GM20431 (cell line): ENCODE data around the gene SLCO2B1.

ENCODE experiments used
- in situ Hi-C: fragments of 300-500 bp; cut with MseI, MboI; formaldehyde crosslinking; loops from one replicate; pipeline ENCODE4 v1.15.0; 2020; ENCODE audit warnings: low sequenced_read_pairs; ENCODE audit not compliant: unreplicated experiment

Gene SLCO2B1

DNA sequence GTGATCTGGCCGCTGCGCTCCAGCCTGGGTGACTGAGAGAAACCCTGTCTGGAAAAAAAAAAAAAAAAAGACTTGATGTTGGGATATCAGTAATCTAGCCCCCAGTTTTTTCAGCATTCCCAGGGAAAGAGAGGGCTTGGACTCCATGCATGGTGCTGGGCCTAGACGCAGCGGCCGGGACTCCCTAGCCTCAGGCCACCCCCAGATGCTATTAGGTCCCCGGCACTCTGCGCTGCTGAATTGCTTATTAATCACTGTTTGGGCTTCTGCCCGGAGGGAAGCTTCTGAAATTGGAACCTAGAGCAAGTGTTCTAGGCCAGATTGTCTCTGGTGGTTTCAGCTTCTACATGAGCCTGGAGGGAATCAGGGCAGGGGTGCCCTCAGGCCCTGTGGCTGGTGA, 39.0 kb downstream of the SLCO2B1 start:
- in situ Hi-C loops: no loop called here

- in situ Hi-C loops: no loop called here
These were observed 39.9 kb downstream of the SLCO2B1 start for GRCh38 chr11:75190652-75191329.

DNA sequence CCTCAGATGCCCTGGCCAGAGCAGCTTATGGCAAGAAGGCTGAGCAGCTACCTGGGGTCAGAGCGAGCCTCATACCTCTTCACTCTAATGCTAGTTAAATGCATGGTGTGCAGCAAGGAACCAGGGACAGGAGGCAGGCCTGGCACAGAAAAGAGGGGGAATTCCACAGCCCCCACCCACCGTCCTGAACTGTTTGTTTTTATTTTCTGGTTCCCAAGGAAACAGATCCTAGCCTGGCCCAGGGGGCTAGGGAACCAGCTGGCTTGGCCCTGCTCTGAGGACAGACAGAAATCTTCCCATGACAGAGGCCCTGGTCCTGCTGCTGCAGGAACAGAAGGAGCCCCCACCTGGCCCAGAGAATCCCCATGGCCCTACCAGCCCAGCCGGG, 40.4 kb downstream of the SLCO2B1 start:
- in situ Hi-C loops: no loop called here

DNA sequence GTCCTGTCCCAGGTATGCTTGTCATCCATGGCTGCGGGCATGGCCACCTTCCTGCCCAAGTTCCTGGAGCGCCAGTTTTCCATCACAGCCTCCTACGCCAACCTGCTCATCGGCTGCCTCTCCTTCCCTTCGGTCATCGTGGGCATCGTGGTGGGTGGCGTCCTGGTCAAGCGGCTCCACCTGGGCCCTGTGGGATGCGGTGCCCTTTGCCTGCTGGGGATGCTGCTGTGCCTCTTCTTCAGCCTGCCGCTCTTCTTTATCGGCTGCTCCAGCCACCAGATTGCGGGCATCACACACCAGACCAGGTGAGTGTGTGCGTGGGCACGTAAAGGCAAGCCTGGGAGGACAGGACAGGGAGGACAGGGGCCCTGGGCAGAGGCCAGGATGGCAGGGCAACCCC, 42.4 kb downstream of the SLCO2B1 start:
- in situ Hi-C loops: no loop called here

- in situ Hi-C loops: no loop called here
These were observed 42.8 kb downstream of the SLCO2B1 start for GRCh38 chr11:75193711-75194110.

DNA sequence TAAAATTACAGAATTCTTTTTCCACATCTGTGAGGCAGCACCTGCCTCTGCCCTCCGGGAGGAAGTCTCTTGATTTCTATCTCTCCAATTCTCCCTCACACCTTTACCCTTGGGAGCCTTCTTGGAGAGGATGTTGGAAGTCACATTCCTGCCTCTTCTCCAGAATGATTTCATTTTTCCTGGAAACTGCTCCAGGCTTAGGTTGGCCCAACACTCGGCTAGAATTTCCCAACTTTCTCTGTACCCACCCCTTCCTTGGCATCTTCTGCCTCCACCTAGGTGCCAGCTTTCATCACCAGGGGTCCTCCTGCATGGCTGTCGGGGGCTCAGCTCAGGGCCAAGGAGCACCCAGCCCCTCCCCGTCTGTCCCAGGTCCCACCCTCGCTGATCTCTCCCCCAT, 43.2 kb downstream of the SLCO2B1 start:
- in situ Hi-C loops: no loop called here

- in situ Hi-C loops: no loop called here
These were observed 44.5 kb downstream of the SLCO2B1 start for GRCh38 chr11:75195167-75195962.

GRCh38 chr11:75196426-75196825, 45.5 kb downstream of the SLCO2B1 start:
- in situ Hi-C loops: no loop called here

- in situ Hi-C loops: no loop called here
These were observed 46.8 kb downstream of the SLCO2B1 start for GRCh38 chr11:75197512-75198277.

- in situ Hi-C loops: no loop called here
These were observed 47.5 kb downstream of the SLCO2B1 start for GRCh38 chr11:75198278-75198973.

DNA sequence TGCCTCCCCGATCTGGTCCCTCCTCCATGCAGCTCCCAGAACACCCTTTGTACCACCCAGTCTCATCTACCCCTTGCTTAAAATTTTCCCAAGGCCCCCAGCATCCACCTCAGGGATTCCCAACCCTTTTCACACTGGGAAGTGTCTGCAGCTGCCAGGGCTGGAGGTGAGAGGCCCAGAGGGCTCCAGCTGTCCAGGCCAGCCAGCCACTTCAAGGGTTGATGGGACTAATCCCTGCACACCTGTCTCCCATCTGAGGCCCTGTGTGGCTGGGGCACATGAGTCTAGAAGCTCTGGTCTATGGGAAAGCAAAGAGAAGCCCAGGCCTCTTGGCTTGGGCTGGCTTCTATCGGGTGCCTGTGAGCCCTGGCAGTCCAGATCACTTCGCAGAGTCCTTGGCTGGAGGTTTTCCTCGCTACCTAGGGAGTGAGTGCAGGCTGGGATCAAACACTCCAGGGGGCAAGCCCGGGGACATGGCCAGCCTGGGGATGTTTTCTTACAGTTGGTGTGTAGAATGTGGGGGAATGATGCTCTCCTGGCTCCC, 48.6 kb downstream of the SLCO2B1 start:
- in situ Hi-C loops: no loop called here

DNA sequence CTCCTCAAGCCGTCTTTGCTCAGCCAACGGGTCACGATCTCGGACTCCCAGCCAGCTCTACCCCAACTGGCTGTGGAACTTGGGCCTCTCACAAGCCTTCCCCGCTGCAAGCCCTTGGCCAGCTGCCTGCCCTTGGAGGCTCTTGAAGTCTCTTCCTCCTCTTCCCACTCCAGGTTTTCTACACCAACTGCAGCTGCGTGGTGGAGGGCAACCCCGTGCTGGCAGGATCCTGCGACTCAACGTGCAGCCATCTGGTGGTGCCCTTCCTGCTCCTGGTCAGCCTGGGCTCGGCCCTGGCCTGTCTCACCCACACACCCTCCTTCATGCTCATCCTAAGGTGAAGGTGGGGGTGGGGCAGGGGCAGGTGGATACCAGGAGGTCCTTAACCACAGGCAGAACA, 49.1 kb downstream of the SLCO2B1 start:
- in situ Hi-C loops: loop anchor here (10.0 kb wide), 1 partner anchor 175 kb away; no protein-coding TSS in a partner anchor

- in situ Hi-C loops: loop anchor here (10.0 kb wide), 1 partner anchor 176 kb away; no protein-coding TSS in a partner anchor
These were observed 49.6 kb downstream of the SLCO2B1 start for GRCh38 chr11:75200531-75200930.

- in situ Hi-C loops: loop anchor here (10.0 kb wide), 1 partner anchor 177 kb away; no protein-coding TSS in a partner anchor
These were observed 50.9 kb downstream of the SLCO2B1 start for GRCh38 chr11:75201771-75202170.

- in situ Hi-C loops: loop anchor here (10.0 kb wide), 1 partner anchor 177 kb away; no protein-coding TSS in a partner anchor
These were observed 51.3 kb downstream of the SLCO2B1 start for GRCh38 chr11:75202195-75202594.

GRCh38 chr11:75203138-75203537, 52.2 kb downstream of the SLCO2B1 start:
- in situ Hi-C loops: loop anchor here (10.0 kb wide), 1 partner anchor 178 kb away; no protein-coding TSS in a partner anchor

GRCh38 chr11:75203641-75204011, 52.7 kb downstream of the SLCO2B1 start:
- in situ Hi-C loops: loop anchor here (10.0 kb wide), 1 partner anchor 179 kb away; no protein-coding TSS in a partner anchor

GRCh38 chr11:75204012-75204674, 53.2 kb downstream of the SLCO2B1 start:
- in situ Hi-C loops: loop anchor here (10.0 kb wide), 1 partner anchor 179 kb away; no protein-coding TSS in a partner anchor
